ENCODE measurements around the gene PLPPR5.

- TF ChIP-seq ZNF274 (IDR thresholded peaks at IDR 0.05; ENCODE audit: low read depth, low read length) (no peak), SUZ12 (IDR thresholded peaks at IDR 0.05; ENCODE audit: extremely low read depth, insufficient read depth, insufficient read length) (no peak), YY1 (IDR thresholded peaks at IDR 0.05; ENCODE audit: insufficient read depth, insufficient read length) (no peak)
Measured at GRCh38 chr1:98888869-98889268, 115.8 kb downstream of the PLPPR5 start.
